Measurements from ENCODE around the gene SORCS3. TPM values are rescaled to one million over a fixed set of nuclear protein-coding genes. Genes with fewer than 3 reads are reported as not detected.

The SORCS3 gene
- total and polyA plus RNA-seq, 2 of the 4 experiments (the other 2 are of a cell fraction) = not detected

GRCh38 chr10:104767745-104768144 lies 126.7 kb downstream of the SORCS3 start:
- H2BK20ac ChIP-seq (ENCODE audit: low read depth, low read length) = no peak overlapping the region
- no peak overlapping the region for H4K8ac ChIP-seq (ENCODE audit: low read depth in 2 of 2, low read length in 2 of 2)
- H2AFZ ChIP-seq (replicated peaks; ENCODE audit: low read length, poor library complexity) = no peak overlapping the region
- H2AK5ac ChIP-seq (ENCODE audit: low read depth, low read length) = no peak overlapping the region
- no peak overlapping the region for H3K18ac ChIP-seq (ENCODE audit: low read depth, low read length)
- no peak overlapping the region for H3K14ac ChIP-seq (replicated peaks; ENCODE audit: low read depth, low read length)
- no peak overlapping the region for H4K5ac ChIP-seq (ENCODE audit: low read depth, low read length)
- H2BK5ac ChIP-seq (ENCODE audit: low read depth, low read length, poor library complexity, severe bottlenecking) = no peak overlapping the region
- H4K20me1 ChIP-seq (ENCODE audit: insufficient read depth, low read length) = no peaks in the 10 kb centered on the region
- no peak overlapping the region for H3K23ac ChIP-seq (ENCODE audit: low read depth, low read length)
- TF ChIP-seq ELK1 (IDR thresholded peaks at IDR 0.05; ENCODE audit: borderline replicate concordance, low read depth, low read length) (no peak), USF2 (IDR thresholded peaks at IDR 0.05; ENCODE audit: low read depth, low read length) (no peak), NFE2L2 (IDR thresholded peaks at IDR 0.05; ENCODE audit: low read depth, low read length) (no peak), POLR2A (IDR thresholded peaks at IDR 0.05; ENCODE audit: low read depth, low read length) (no peak), CTCF (conservative IDR thresholded peaks at IDR 0.05; ENCODE audit: low read depth, low read length) (no peak), CHD1 (IDR thresholded peaks at IDR 0.05; ENCODE audit: low read depth, low read length) (no peak)
- H3K27me3 ChIP-seq (ENCODE audit: control insufficient read depth, insufficient read depth, low read length) = no peaks in the 10 kb centered on the region
- ATAC-seq (ENCODE audit: low read depth) (no peak), DNase-seq (no peak)
- no peak overlapping the region for H3K4me2 ChIP-seq (ENCODE audit: low read depth, low read length)
- WGBS, 2 experiments (ENCODE audit: extremely low coverage in 2 of 2, insufficient read length in 1 of 2) = no CpG with 5 or more reads among the region's 1 CpG
- no peak overlapping the region for H2BK120ac ChIP-seq (ENCODE audit: low read depth, low read length)
- H3K9me1 ChIP-seq (ENCODE audit: insufficient read depth, low read length) = no peaks in the 10 kb centered on the region
- ChIA-PET CTCF (no interaction called here), POLR2A (ENCODE audit: unreplicated experiment) (no interaction called here)
- H3K4me1 ChIP-seq (ENCODE audit: control insufficient read depth, insufficient read depth, low read length) = no peaks in the 10 kb centered on the region
- dilution Hi-C loops (cut with HindIII; ENCODE audit: low sequenced_read_pairs, unreplicated experiment) (no loop called here), in situ Hi-C loops (cut with MboI; ENCODE audit: low sequenced_read_pairs) (no loop called here), intact Hi-C loops (cut with micrococcal nuclease) (no loop called here)
- H3K56ac ChIP-seq (ENCODE audit: extremely low read depth, insufficient read depth, low read length) = no peak overlapping the region
- BruUV-seq (replicated peaks) = no TSS peak
- no peak overlapping the region for H3K4me3 ChIP-seq (ENCODE audit: insufficient read depth, low read depth, low read length)
- no peak overlapping the region for H2BK15ac ChIP-seq (ENCODE audit: low read depth, low read length)
- H3K9me3 ChIP-seq (ENCODE audit: control insufficient read depth, insufficient read depth, low read length) = peaks cover 27% of the 10 kb centered on the region
- no peak overlapping the region for H3K9ac ChIP-seq (ENCODE audit: low read depth, low read length)
- H3K27ac ChIP-seq (ENCODE audit: insufficient read depth, low read length) = no peak overlapping the region
- H3K36me3 ChIP-seq (ENCODE audit: control insufficient read depth, insufficient read depth, low read length) = no peaks in the 10 kb centered on the region
- H3K4ac ChIP-seq (ENCODE audit: low read depth, low read length) = no peak overlapping the region
- no peak overlapping the region for H2AK9ac ChIP-seq (replicated peaks; ENCODE audit: low read depth, low read length, poor library complexity)
- H4K91ac ChIP-seq (ENCODE audit: insufficient read depth, low read depth, low read length) = no peak overlapping the region
- H3K79me1 ChIP-seq (ENCODE audit: low read depth in 1 of 2, low read length in 2 of 2) = no peaks in the 10 kb centered on the region

Data from IMR-90 (cell line).